Calu3 (cell line): ENCODE data around the gene KCNQ5. TPM values are rescaled to one million over a fixed set of nuclear protein-coding genes. Genes with fewer than 3 reads are reported as not detected.

Experiments used
- BruUV-seq: library from RNA; stranded (reverse); fragments of 400-500 nt; replicated peaks from 2 replicates; lab custom pipeline; 2021; lab: Mats Ljungman, UMichigan
- CTCF ChIA-PET: fragments of 300-600 bp; sonication (Branson Sonifier 250); formaldehyde crosslinking; loops from one replicate; lab custom pipeline; 2022; ENCODE audit warnings: antibody characterized with exemption; lab: Charles Lee
- DNase-seq: peaks from one replicate; pipeline ENCODE4 v3.0.0; 2022
- H3K27ac Mint-ChIP-seq: one replicate; pipeline ENCODE4 v1.8.0; 2022; ENCODE audit warnings: mixed read lengths; ENCODE audit not compliant: unreplicated experiment
- H3K27me3 Mint-ChIP-seq: one replicate; pipeline ENCODE4 v1.8.0; 2022; ENCODE audit warnings: mixed read lengths; ENCODE audit not compliant: unreplicated experiment
- H3K36me3 Mint-ChIP-seq: one replicate; pipeline ENCODE4 v1.8.0; 2022; ENCODE audit warnings: mild to moderate bottlenecking, moderate library complexity, mixed read lengths; ENCODE audit not compliant: insufficient read depth, unreplicated experiment
- H3K4me1 Mint-ChIP-seq: one replicate; pipeline ENCODE4 v1.8.0; 2022; ENCODE audit warnings: mild to moderate bottlenecking, low read depth, mixed read lengths; ENCODE audit not compliant: unreplicated experiment
- H3K4me3 Mint-ChIP-seq: one replicate; pipeline ENCODE4 v1.8.0; 2022; ENCODE audit warnings: mild to moderate bottlenecking, low read depth, moderate library complexity, mixed read lengths; ENCODE audit not compliant: unreplicated experiment
- H3K9me3 Mint-ChIP-seq: one replicate; pipeline ENCODE4 v1.8.0; 2022; ENCODE audit warnings: low read depth, mixed read lengths; ENCODE audit not compliant: unreplicated experiment
- CTCF ChIP-seq: fragments of 200-600 bp; IDR thresholded peaks from one replicate; pipeline ENCODE4 v1.8.0; 2022; ENCODE audit warnings: antibody characterized with exemption; ENCODE audit not compliant: unreplicated experiment
- intact Hi-C: fragments of 100-400 bp; cut with micrococcal nuclease; formaldehyde crosslinking; loops from one replicate; pipeline ENCODE4 v1.10.0; 2022; ENCODE audit not compliant: unreplicated experiment
- total RNA-seq: library from RNA; stranded (reverse); gene quantifications from 2 replicates; pipeline ENCODE4 v1.2.3, GENCODE V29; 2022

KCNQ5 gene
- total RNA-seq, 1 experiment from 2014 or later: not detected

DNA sequence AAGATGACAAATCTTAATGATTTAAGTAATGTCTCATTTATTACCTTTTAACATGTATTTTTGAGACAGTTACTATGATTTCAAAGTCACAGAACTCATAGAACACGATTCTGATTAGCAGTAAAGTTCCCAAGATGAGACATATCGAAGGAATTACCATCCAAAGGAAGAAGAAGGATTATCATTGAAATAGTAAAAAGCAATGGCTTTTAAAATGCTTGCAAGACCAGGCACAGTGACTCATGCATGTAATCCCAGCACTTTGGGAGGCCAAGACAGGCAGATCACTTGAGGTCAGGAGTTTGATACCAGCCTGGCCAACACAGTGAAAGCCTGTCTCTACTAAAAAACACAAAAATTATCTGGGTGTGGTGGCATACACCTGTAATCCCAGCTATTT, 384.3 kb downstream of the KCNQ5 start:
- CTCF ChIA-PET: no interaction called here
- DNase-seq: no peak
- Mint-ChIP-seq H3K27ac (no peak overlapping the region), H3K4me3 (no peak overlapping the region), H3K4me1 (no peaks in the 10 kb centered on the region), H3K36me3 (no peaks in the 10 kb centered on the region), H3K27me3 (no peaks in the 10 kb centered on the region), H3K9me3 (no peaks in the 10 kb centered on the region)
- intact Hi-C loops: no loop called here
- no peak for TF ChIP-seq CTCF
- no TSS peak for BruUV-seq

- Mint-ChIP-seq H3K4me1 (no peaks in the 10 kb centered on the region), H3K27ac (no peak overlapping the region), H3K9me3 (no peaks in the 10 kb centered on the region), H3K27me3 (no peaks in the 10 kb centered on the region), H3K36me3 (no peaks in the 10 kb centered on the region), H3K4me3 (no peak overlapping the region)
- CTCF ChIA-PET: no interaction called here
- no peak for DNase-seq
- TF ChIP-seq CTCF: no peak
- BruUV-seq: no TSS peak
- intact Hi-C loops: no loop called here
These were observed 390.1 kb downstream of the KCNQ5 start for GRCh38 chr6:73011945-73012344.

- Mint-ChIP-seq H3K9me3 (no peaks in the 10 kb centered on the region), H3K4me3 (no peak overlapping the region), H3K27ac (no peak overlapping the region), H3K27me3 (no peaks in the 10 kb centered on the region), H3K36me3 (no peaks in the 10 kb centered on the region), H3K4me1 (no peaks in the 10 kb centered on the region)
- CTCF ChIA-PET: no interaction called here
- no peak for DNase-seq
- no peak for TF ChIP-seq CTCF
- intact Hi-C loops: no loop called here
- no TSS peak for BruUV-seq
These were observed 395.6 kb downstream of the KCNQ5 start for GRCh38 chr6:73017476-73017875.

- Mint-ChIP-seq H3K27me3 (no peaks in the 10 kb centered on the region), H3K9me3 (no peaks in the 10 kb centered on the region), H3K4me3 (no peak overlapping the region), H3K36me3 (no peaks in the 10 kb centered on the region), H3K27ac (no peak overlapping the region), H3K4me1 (no peaks in the 10 kb centered on the region)
- CTCF ChIA-PET: no interaction called here
- DNase-seq: no peak
- no TSS peak for BruUV-seq
- TF ChIP-seq CTCF: no peak
- intact Hi-C loops: no loop called here
These were observed 402.7 kb downstream of the KCNQ5 start for GRCh38 chr6:73024598-73024997.
